ENCODE measurements around the gene TLL2. TPM values are rescaled to one million over a fixed set of nuclear protein-coding genes. Genes with fewer than 3 reads are reported as not detected.

The TLL2 gene
- total RNA-seq, 1 experiment from 2014 or later, result 0.14 TPM

GRCh38 chr10:96339383-96339782 lies 174.3 kb downstream of the TLL2 start:
- POLR2A ChIA-PET, result no interaction called here
- no peak overlapping the region for H3K4me3 Mint-ChIP-seq (ENCODE audit: unreplicated experiment)
- Histone ChIP-seq H3K4me1 (no peaks in the 10 kb centered on the region), H3K4me3 (ENCODE audit: low read depth, low read length) (no peak overlapping the region), H3K9me3 (no peaks in the 10 kb centered on the region), H3K27me3 (replicated peaks; ENCODE audit: control insufficient read depth, insufficient read depth, low read length) (no peaks in the 10 kb centered on the region), H3K36me3 (ENCODE audit: control insufficient read depth, insufficient read depth, low read length) (no peaks in the 10 kb centered on the region)
- no peaks in the 10 kb centered on the region for H3K9me3 Mint-ChIP-seq (ENCODE audit: unreplicated experiment)
- intact Hi-C loops (cut with micrococcal nuclease; ENCODE audit: unreplicated experiment), result no loop called here
- H3K36me3 Mint-ChIP-seq (ENCODE audit: insufficient read depth, unreplicated experiment), result no peaks in the 10 kb centered on the region
- TF ChIP-seq CTCF (IDR thresholded peaks at IDR 0.05; ENCODE audit: insufficient read depth in 1 of 2, low read depth in 1 of 2, low read length in 1 of 2, severe bottlenecking in 1 of 2, unreplicated experiment in 1 of 2), result no peak
- H3K27me3 Mint-ChIP-seq (ENCODE audit: insufficient read depth, unreplicated experiment), result peaks cover 9% of the 10 kb centered on the region
- CTCF ChIA-PET, result interaction anchor here (1.1 kb wide), 1 partner anchor 31 kb away, joined by 3 read pairs; no protein-coding TSS in a partner anchor
- no peak for DNase-seq
- H3K27ac Mint-ChIP-seq (ENCODE audit: unreplicated experiment), result no peak overlapping the region
- H3K4me1 Mint-ChIP-seq (ENCODE audit: low read depth, unreplicated experiment), result no peaks in the 10 kb centered on the region
- no TSS peak for BruUV-seq (replicated peaks)

GRCh38 chr10:96338279-96338925 lies 175.3 kb downstream of the TLL2 start:
- H3K27me3 Mint-ChIP-seq (ENCODE audit: insufficient read depth, unreplicated experiment), result peaks cover 13% of the 10 kb centered on the region
- H3K4me3 ChIP-seq (ENCODE audit: low read depth, low read length), result no peak overlapping the region
- no peaks in the 10 kb centered on the region for H3K36me3 Mint-ChIP-seq (ENCODE audit: insufficient read depth, unreplicated experiment)
- CTCF ChIA-PET, result interaction anchor here (1.1 to 1.2 kb wide), 2 partner anchors 32 to 109 kb away, joined by 3 to 7 read pairs; no protein-coding TSS in a partner anchor
- no peak overlapping the region for H3K4me3 Mint-ChIP-seq (ENCODE audit: unreplicated experiment)
- no peak for DNase-seq
- no peak overlapping the region for H3K27ac Mint-ChIP-seq (ENCODE audit: unreplicated experiment)
- no peaks in the 10 kb centered on the region for H3K36me3 ChIP-seq (ENCODE audit: control insufficient read depth, insufficient read depth, low read length)
- H3K9me3 ChIP-seq, result no peaks in the 10 kb centered on the region
- no TSS peak for BruUV-seq (replicated peaks)
- H3K9me3 Mint-ChIP-seq (ENCODE audit: unreplicated experiment), result no peaks in the 10 kb centered on the region
- H3K4me1 ChIP-seq, result no peaks in the 10 kb centered on the region
- no peaks in the 10 kb centered on the region for H3K4me1 Mint-ChIP-seq (ENCODE audit: low read depth, unreplicated experiment)
- no peaks in the 10 kb centered on the region for H3K27me3 ChIP-seq (replicated peaks; ENCODE audit: control insufficient read depth, insufficient read depth, low read length)
- no peak for TF ChIP-seq CTCF (IDR thresholded peaks at IDR 0.05; ENCODE audit: insufficient read depth in 1 of 2, low read depth in 1 of 2, low read length in 1 of 2, severe bottlenecking in 1 of 2, unreplicated experiment in 1 of 2)
- POLR2A ChIA-PET, result no interaction called here
- intact Hi-C loops (cut with micrococcal nuclease; ENCODE audit: unreplicated experiment), result no loop called here

GRCh38 chr10:96337106-96337505 lies 176.6 kb downstream of the TLL2 start:
- H3K36me3 ChIP-seq (ENCODE audit: control insufficient read depth, insufficient read depth, low read length), result no peaks in the 10 kb centered on the region
- no peak for DNase-seq
- H3K4me1 Mint-ChIP-seq (ENCODE audit: low read depth, unreplicated experiment), result no peaks in the 10 kb centered on the region
- no TSS peak for BruUV-seq (replicated peaks)
- CTCF ChIA-PET, result interaction anchor here (0.9 to 1.2 kb wide), 2 partner anchors 10 to 108 kb away, joined by 3 to 7 read pairs; no protein-coding TSS in a partner anchor
- peaks cover 11% of the 10 kb centered on the region for H3K27me3 Mint-ChIP-seq (ENCODE audit: insufficient read depth, unreplicated experiment)
- H3K4me3 ChIP-seq (ENCODE audit: low read depth, low read length), result no peak overlapping the region
- H3K4me1 ChIP-seq, result no peaks in the 10 kb centered on the region
- no peaks in the 10 kb centered on the region for H3K36me3 Mint-ChIP-seq (ENCODE audit: insufficient read depth, unreplicated experiment)
- no peak for TF ChIP-seq CTCF (IDR thresholded peaks at IDR 0.05; ENCODE audit: insufficient read depth in 1 of 2, low read depth in 1 of 2, low read length in 1 of 2, severe bottlenecking in 1 of 2, unreplicated experiment in 1 of 2)
- no peaks in the 10 kb centered on the region for H3K9me3 Mint-ChIP-seq (ENCODE audit: unreplicated experiment)
- no peaks in the 10 kb centered on the region for H3K9me3 ChIP-seq
- H3K4me3 Mint-ChIP-seq (ENCODE audit: unreplicated experiment), result no peak overlapping the region
- intact Hi-C loops (cut with micrococcal nuclease; ENCODE audit: unreplicated experiment), result no loop called here
- H3K27ac Mint-ChIP-seq (ENCODE audit: unreplicated experiment), result no peak overlapping the region
- H3K27me3 ChIP-seq (replicated peaks; ENCODE audit: control insufficient read depth, insufficient read depth, low read length), result no peaks in the 10 kb centered on the region
- POLR2A ChIA-PET, result interaction anchor here (0.6 kb wide), 1 partner anchor 489 kb away, joined by 4 read pairs; no protein-coding TSS in a partner anchor
